Left lung (tissue), 10 donors: Measurements from ENCODE around the gene NPTX1. TPM values are rescaled to one million over a fixed set of nuclear protein-coding genes. Genes with fewer than 3 reads are reported as not detected.

ENCODE experiments used
- ATAC-seq: fragments of 200-7000 bp; cut with Tn5 transposase; one replicate; pipeline ENCODE4 v1.9.1; 2020; ENCODE audit warnings: moderate library complexity
- DNase-seq, 4 donors: peaks; one replicate each; pipeline ENCODE4 v3.0.0-alpha.2; 2013 to 2020
- H3K27ac ChIP-seq, 2 donors: fragments of 200-600 bp; sonication (generic) in 1 of 2; one replicate each; pipeline versions ENCODE4 v1.5.0 to v1.8.0; 2020 to 2021
- H3K27me3 ChIP-seq, 2 donors: fragments of 200-600 bp; sonication (generic) in 1 of 2; one replicate each; pipeline versions ENCODE4 v1.5.0 to v1.8.0; 2020 to 2021
- H3K36me3 ChIP-seq, 2 donors: fragments of 200-600 bp; sonication (generic) in 1 of 2; one replicate each; pipeline versions ENCODE4 v1.5.0 to v1.8.0; 2020 to 2021
- H3K4me1 ChIP-seq, 2 donors: fragments of 200-600 bp; one replicate each; pipeline ENCODE4 v1.8.0; 2021
- H3K4me3 ChIP-seq, 2 donors: fragments of 200-600 bp; sonication (generic) in 1 of 2; one replicate each; pipeline versions ENCODE4 v1.5.0 to v1.8.0; 2020 to 2021; ENCODE audit warnings: mild to moderate bottlenecking in 1 of 2
- H3K9me3 ChIP-seq, 2 donors: fragments of 200-600 bp; sonication (generic) in 1 of 2; one replicate each; pipeline versions ENCODE4 v1.5.0 to v1.8.0; 2020 to 2021
- CTCF ChIP-seq, 2 donors: fragments of 200-600 bp; sonication (generic) in 1 of 2; IDR thresholded peaks; one replicate each; pipeline versions ENCODE4 v1.5.0 to v1.8.0; 2021; ENCODE audit warnings: antibody characterized with exemption in 2 of 2
- intact Hi-C, 2 donors: fragments of 100-400 bp; cut with DNase I; formaldehyde crosslinking; loops; one replicate each; pipeline versions ENCODE4 v1.11.2 to v1.14.2; 2022
- polyA plus RNA-seq, 6 donors: library from polyadenylated mRNA; unstranded; fragments of 120-200 nt; gene quantifications; one replicate each; pipeline ENCODE4 v1.2.1, GENCODE V29; 2013; ENCODE audit not compliant: insufficient read length in 6 of 6
- total RNA-seq, 2 donors: library from RNA; stranded (reverse); fragmentation: NEBNext Ultra II Directional; extraction: Animal tissue kit (Norgen Biotek cat#: 25700); gene quantifications; one replicate each; pipeline ENCODE4 v1.2.1, GENCODE V29; 2021
- donor health status: DM: no; HTN: yes; CAD: no.
- donor health status: DM: no; HTN: no; CAD: no.

NPTX1 gene
- total and polyA plus RNA-seq, 8 donors: 0.17 to 9.1 (median 6.3) TPM

DNA sequence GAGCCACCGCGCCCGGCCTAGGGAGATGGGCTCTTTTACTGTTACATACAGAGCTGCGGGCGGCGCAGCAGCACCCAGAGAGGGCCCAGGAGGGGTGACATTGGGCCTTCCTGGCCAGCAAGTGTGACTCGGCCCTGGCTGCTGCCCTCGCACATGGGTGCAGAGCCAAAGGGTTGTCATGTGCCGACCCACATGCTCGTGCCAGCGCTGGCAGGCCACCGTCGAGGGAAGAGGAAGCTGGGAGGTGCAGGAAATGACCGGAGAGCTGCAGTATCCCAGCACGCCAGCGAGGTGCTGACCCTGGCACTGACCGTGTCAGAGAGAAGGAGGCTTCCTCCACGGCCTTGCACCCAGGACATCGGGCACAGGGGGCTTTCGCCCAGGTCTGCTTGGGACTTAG lies 53.4 kb downstream of the NPTX1 start:
- Histone ChIP-seq H3K4me1 (peaks cover 0 to 19% of the 10 kb centered on the region in 2 donors), H3K36me3 (peaks cover 0 to 13% of the 10 kb centered on the region in 2 donors), H3K27me3 (no peaks in the 10 kb centered on the region), H3K4me3 (no peak overlapping the region), H3K9me3 (no peaks in the 10 kb centered on the region), H3K27ac (no peak overlapping the region)
- no peak for TF ChIP-seq CTCF (IDR thresholded peaks at IDR 0.05)
- DNase-seq (peak in 1 of 4 donors; percentile 76), ATAC-seq (no peak)
- intact Hi-C loops: loop anchor here in 1 of 2 donors (10.0 kb wide), 1 partner anchor 152 kb away; no protein-coding TSS in a partner anchor

GRCh38 chr17:80422276-80422675 lies 54.1 kb downstream of the NPTX1 start:
- Histone ChIP-seq H3K4me1 (peaks cover 0 to 19% of the 10 kb centered on the region in 2 donors), H3K27ac (no peak overlapping the region), H3K4me3 (no peak overlapping the region), H3K36me3 (peaks cover 0 to 20% of the 10 kb centered on the region in 2 donors), H3K9me3 (no peaks in the 10 kb centered on the region), H3K27me3 (no peaks in the 10 kb centered on the region)
- TF ChIP-seq CTCF (IDR thresholded peaks at IDR 0.05): no peak
- no peak for ATAC-seq
- intact Hi-C loops: loop anchor here in 1 of 2 donors (10.0 kb wide), 1 partner anchor 153 kb away; no protein-coding TSS in a partner anchor
- peak in 1 of 4 donors; percentile 64 for DNase-seq

GRCh38 chr17:80421381-80422090 lies 54.9 kb downstream of the NPTX1 start:
- peak in 1 of 4 donors; percentile 82 for DNase-seq
- Histone ChIP-seq H3K4me1 (peaks cover 0 to 16% of the 10 kb centered on the region in 2 donors), H3K27me3 (no peaks in the 10 kb centered on the region), H3K9me3 (no peaks in the 10 kb centered on the region), H3K36me3 (peaks cover 0 to 20% of the 10 kb centered on the region in 2 donors), H3K4me3 (no peak overlapping the region), H3K27ac (no peak overlapping the region)
- intact Hi-C loops: loop anchor here in 1 of 2 donors (10.0 kb wide), 1 partner anchor 153 kb away; no protein-coding TSS in a partner anchor
- TF ChIP-seq CTCF (IDR thresholded peaks at IDR 0.05): no peak
- ATAC-seq: no peak

- TF ChIP-seq CTCF (IDR thresholded peaks at IDR 0.05): no peak
- intact Hi-C loops: no loop called here
- no peak for ATAC-seq
Observed at GRCh38 chr17:80419255-80419654, 57.2 kb downstream of the NPTX1 start.

GRCh38 chr17:80418589-80418988 lies 57.8 kb downstream of the NPTX1 start:
- DNase-seq (peak in 1 of 4 donors; percentile 34), ATAC-seq (no peak)
- Histone ChIP-seq H3K36me3 (peaks cover 0 to 20% of the 10 kb centered on the region in 2 donors), H3K27ac (no peak overlapping the region), H3K4me3 (no peak overlapping the region), H3K4me1 (peaks cover 8 to 36% of the 10 kb centered on the region in 2 donors), H3K9me3 (no peaks in the 10 kb centered on the region), H3K27me3 (peaks cover 0 to 13% of the 10 kb centered on the region in 2 donors)
- no peak for TF ChIP-seq CTCF (IDR thresholded peaks at IDR 0.05)
- intact Hi-C loops: no loop called here

More at GRCh38 chr17:80419255-80419654, 57.2 kb downstream of the NPTX1 start:
- peak in 1 of 4 donors; percentile 61 for DNase-seq
- peaks cover 0 to 20% of the 10 kb centered on the region in 2 donors for H3K36me3 ChIP-seq
- H3K4me3 ChIP-seq: no peak overlapping the region
- peaks cover 0 to 6% of the 10 kb centered on the region in 2 donors for H3K27me3 ChIP-seq
- H3K27ac ChIP-seq: no peak overlapping the region
- H3K9me3 ChIP-seq: no peaks in the 10 kb centered on the region
- peaks cover 6 to 31% of the 10 kb centered on the region in 2 donors for H3K4me1 ChIP-seq
